Hematopoietic multipotent progenitor cell (in vitro differentiated cells): ENCODE results near the gene ZNF862. TPM values are rescaled to one million over a fixed set of nuclear protein-coding genes. Genes with fewer than 3 reads are reported as not detected.
"Not testable (repeated sequence)": the region's sequence is repeated elsewhere in the genome, so short reads cannot be mapped to it uniquely, and the experiment has no call there.

Experiments used
- DNase-seq, 3 donors: peaks; one replicate each; pipeline ENCODE4 v3.0.0-alpha.2; 2011 to 2015; ENCODE audit warnings: low read depth in 2 of 3, low spot score in 2 of 3
- total RNA-seq: library from RNA; depleted of rRNA; stranded (reverse); fragments of >200 nt; gene quantifications from one replicate; pipeline ENCODE4 v1.2.3, GENCODE V29; 2012

The ZNF862 gene
- total RNA-seq, 1 donor, result 21.8 TPM

DNA sequence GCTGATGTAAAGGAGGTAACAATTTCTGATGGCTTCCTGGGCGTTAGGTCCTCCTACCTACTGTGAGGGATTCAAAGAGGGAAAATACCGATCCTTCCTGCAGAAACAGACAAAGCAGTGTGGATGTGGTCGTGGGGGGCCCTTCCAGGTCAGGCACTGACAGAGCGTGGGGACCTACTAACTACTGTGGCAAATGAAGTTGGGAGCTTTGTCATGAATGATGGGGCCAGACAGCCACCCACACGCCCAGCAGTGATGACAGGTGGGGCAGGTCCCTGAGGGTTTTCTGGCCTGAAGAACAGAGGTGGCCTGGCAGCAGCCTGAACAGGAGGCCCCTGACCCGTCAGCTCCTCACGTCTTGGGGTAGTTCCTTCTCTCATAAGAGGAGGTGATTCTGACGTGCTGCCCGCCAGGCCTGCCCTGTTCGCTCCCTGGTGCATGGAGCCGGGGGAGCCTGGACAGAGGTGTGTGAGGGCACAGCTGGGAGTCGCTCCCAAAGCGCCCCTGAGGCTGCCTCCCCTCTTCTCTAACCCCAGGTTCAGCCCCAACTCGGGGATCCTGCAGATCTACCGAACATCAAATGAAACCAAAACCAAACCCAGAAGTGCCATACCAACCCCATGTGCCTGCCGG, 39.8 kb downstream of the ZNF862 start:
- DNase-seq, result no peak

DNA sequence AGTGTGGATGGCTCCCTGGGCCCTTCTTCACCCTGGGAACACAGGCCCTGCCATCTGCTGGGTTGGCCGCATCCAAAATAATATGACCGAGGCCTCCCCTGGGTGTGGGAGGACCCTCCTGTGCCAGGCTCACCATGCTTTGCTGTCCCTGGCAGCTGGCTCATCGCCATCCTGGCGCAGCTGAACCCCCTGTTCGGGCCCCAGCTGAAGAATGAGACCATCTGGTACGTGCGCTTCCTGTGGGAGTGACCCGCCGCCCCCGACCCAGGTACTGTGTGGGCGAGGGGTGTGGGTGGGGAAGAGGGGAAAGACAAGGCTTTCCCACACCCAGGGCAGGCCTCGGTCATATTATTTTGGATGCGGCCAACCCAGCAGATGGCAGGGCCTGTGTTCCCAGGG, 40.3 kb downstream of the ZNF862 start:
- no peak for DNase-seq

DNA sequence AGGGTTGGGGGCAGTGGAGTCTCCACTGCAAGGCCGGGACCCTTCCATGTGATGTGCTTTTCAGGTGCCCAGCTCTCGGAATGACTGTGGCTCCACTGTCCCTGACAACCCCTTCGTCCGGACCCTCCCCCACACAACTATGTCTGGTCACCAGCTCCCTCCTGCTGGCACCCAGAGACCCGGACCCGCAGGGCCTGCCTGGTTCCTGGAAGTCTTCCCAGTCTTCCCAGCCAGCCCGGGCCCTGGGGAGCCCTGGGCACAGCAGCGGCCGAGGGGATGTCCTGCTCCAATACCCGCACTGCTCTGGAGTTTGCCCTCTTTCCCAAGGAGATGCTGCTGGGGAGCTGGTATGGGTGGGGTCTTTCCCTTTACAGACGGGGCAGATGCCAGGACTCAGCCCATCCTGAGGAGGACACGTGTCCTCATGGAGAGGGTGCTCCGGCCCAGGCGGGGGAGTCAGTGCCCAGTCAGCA, 41.1 kb downstream of the ZNF862 start:
- no peak for DNase-seq

DNA sequence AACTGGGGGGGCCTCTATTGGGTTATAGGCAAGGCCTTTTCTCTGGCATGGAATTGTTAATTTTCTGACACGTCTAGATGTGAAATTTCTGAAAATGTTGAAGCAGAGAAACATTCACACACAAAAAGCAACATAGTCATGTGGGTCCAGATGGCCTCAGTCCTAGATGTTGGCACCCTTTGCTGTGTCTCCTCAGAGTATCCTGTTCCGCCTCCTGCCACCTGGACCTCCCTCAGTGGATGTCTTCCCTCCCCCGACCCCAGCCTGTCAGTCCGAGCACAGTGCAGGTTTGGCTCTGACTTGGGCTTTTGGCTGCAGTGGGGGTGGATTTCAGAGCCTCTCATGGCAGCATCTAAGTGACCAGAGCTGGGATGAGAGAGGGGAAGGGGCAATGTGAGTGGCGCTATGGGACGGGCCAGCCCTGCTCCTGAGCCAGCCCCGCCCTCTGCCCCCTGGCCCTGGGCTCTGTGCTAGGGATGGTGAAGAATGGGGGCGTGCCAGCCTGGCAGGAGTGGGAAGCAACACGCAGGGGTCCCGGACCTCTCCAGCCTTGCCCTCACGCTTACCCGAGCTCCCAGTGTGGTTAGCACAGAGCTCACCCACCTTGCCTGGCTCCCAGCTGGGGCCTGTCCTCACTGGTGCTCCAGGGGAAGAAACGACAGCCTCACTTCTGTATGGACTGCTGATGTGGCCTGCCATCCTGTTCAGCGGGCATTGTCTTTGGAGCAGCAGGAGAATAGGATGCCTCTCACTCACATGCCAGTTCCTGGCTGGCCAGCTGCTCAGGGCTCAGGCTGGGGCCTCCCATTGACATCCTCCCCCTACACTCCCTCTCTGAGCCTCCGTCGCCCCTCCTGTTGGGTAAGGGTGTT, 41.8 kb downstream of the ZNF862 start:
- DNase-seq, result no peak

DNA sequence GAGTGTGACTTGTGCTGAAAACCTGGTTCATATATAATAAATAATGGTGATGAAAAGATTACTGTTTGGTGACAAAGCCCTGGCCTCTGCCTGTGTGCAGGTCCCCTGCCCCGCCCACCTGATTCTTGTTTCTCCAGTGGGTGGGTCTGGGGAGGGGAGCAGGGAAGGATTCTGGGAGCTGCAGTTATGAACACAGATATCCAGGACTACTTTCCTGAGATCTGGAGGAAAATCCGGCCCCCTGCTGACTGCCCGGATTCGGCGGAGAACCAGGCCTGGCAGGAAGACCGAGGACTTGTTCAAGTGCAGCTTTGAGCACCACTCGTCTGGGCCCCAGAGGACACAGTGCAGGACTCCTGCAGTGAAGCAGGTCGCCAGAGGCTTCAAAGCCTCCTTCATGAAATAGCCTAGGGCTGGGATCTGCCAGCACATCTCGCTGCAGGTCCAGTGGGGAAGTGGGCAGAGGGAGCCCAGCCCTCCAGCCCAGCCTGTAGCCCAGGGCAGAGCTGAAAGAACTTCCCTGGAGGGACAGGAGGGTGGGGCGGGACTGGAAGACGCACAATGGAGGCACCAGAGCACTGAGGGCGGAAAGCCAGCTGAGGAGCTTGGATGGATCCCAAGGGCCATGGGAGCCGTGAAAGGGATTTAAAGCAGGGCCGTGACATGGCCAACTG, 42.6 kb downstream of the ZNF862 start:
- no peak for DNase-seq

DNA sequence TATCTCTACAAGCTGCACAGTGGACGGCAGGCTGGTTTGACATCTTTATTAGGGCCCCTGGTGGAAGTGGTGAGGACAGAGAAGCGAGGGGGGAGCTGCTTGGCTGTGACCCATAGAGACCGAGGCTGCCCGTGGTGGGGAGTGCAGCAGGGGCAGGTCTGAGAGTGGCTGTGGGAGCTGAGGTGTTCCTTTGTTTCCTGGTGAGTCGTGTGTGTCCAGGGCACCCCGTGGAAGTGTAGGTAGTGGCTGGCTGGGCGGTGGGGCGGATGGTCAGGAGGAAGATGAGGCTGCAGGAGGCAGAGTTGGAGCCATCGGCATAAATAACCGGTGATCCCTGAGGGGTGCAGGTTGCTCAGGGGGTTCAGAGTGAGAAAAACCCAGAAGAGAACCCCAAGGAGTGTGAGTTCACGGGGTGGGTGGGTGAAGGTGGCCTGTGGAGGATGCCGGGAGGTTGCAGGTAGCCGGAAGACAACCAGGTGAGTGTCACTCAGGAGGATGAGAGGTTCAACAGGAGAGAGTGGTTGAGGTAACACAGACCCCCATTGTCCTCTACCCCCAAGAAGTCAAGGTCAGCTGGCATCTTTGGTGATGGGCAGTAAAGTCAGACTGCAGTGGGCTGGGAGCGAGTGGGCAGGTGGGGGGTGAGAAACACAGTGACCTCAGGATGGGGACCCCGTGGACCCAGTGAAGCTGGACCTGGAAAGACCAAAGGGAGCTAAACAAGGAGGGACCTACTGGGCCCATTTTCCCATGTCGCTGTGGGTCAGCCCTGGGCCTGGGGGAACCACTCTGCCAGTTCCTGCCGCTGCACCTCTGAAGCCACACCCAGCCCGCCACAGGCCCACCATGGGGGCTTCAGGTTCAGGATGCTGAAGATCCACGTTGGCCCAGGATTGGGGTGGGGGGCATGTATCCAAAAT, 43.4 kb downstream of the ZNF862 start:
- DNase-seq, result no peak

DNA sequence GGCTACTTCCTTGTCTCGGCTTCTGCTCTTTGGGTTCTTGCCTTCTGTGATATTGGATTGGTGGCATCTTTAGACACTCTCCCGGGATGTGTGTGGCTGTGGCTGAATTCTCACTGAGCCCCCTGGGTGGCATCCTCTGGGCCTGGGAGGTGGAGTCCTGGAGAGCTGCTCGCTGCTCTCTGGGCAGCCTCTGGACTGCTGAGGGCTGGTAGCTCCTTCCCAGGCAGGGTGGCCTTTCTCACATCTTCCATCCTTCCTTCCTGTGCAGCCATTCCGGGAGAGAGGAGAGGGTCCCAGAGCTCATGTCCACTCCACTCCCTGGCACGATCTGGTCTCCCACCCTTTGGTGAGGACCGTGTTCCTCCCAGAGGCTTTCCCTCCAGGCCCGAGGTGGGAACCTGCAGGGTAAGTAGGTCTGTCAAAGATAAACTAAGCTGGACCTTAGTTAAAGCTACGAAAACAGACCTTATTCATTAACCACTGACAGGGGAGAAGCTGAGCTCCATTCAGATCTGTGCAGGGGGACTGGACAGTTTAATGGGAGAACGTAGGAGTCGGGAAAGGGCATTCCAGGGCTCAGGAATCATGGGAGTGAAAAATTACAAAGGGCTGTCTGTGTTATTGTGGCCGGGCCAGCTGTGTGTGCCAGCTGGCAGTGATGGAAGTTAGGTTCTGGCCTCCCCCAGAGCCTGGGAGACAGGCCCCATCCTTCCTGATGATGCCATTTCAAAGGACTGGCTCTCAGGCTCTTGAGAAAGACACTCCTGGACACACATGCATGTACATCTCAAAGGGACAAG, 44.3 kb downstream of the ZNF862 start:
- no peak for DNase-seq

DNA sequence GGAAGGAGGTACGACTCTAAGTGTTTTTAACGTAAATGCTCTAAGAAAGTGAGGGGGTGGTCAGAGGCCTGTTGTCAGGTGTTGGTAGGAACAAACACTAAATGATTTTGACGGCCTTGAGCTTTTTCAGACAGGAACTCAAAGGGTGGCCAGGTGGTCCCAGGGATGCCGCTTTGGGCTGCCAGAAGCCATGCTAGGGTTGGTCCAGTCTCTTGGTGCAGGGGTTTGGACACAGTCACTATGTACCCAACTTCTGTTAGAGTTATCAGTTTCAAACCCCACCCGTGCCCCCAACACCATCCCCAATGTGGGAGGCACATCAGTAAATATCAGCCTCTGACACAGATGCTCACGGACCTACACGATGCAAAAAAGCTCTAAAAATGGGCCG, 44.9 kb downstream of the ZNF862 start:
- no peak for DNase-seq

DNA sequence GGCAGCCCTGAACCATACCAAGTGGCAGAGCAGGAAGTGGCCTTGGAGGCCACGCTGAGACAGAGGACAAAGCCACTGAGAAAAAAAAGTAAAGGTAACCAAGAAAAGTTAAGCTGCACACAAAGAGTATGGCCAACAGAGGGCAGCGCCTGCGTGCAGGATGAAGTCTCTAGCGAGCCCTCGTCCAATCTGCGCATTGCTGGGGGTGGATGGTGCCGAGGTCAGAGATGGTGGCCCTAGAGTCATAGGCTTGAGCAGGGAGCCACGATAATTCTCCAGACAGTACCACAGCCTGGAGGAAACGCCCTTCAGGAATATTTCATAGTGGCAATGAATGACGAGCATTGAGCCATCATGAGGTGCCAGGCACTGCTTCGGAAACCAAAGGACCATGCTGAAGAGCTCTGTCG, 45.3 kb downstream of the ZNF862 start:
- DNase-seq, result peak in 2 of 3 donors; percentile 62 to 79

DNA sequence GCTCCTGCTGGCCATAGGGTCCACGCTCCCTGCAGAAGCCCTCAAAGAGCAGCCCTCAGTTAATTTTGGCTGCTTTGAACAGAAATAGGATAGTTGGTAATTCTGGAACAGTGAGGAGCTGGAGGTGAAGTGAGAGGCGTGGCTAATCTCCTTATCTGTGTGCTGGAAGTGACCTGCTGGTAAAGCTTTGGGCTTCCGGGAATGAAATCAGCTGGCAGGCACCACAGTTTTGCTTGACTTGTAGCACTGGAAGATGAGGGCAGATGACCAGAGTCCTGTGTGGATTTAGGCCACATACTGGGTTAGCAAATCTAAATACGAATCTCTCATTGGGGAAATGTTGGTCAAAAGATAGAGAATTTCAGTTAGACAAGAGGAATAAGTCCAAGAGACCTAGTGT, 45.8 kb downstream of the ZNF862 start:
- no peak for DNase-seq

DNA sequence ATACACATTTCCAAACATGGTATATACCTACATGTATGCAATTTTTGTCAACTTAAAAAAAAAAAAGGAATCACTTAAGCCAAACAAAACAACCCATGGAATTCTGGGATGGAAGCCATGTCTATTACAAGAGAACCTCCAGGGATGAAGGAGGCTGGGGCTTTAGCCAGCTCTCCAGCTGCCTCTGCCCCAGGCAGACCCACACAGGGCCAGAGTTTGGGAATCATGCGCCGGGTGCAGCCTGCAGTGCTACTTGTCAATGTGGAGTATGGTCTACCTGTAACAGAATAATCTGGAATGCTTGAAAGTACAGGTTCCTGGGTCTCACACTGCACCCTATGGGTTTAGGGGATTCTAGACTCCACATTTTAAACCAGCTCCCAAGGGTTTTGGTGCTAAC, 46.4 kb downstream of the ZNF862 start:
- DNase-seq, result no peak

DNA sequence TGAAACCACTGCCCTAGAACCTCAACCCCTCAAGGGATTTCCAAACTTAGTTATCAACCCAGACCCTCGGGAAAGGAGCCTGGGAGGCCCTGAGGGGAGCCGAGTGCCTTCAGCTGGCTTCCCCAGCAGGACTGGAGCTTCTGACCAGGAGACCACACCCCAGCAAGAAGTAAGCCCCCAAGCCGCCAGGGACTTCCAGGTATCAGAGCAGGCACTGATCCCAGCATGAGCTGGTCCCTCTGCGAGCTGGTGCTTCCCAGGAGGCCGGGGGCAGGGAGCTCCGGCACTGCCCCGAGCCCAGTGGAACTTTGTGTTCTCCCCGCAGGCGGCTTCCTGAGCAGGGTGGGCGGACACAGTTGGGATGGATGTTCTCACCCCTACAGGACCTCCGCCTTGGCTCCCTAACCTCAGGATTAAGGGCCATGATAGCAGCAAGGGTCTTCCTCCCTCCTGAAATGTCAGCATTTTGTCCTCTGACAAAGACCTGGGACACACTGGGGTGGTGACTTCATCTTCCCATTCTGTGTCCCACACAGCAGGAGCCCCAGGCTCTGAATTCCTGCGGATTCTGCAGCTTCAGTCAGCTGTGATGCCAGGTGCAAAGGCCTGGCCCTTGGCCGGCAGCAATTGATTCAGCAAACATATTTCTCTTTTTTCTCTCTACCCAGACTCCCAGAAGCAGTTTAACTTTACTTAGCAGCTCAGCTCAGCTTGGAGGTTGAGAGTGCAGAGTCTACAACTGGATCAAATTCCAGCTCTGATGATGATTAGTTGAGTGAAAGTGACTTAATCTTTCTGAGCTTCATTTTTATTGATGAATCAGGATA, 47.2 kb downstream of the ZNF862 start:
- no peak for DNase-seq

DNA sequence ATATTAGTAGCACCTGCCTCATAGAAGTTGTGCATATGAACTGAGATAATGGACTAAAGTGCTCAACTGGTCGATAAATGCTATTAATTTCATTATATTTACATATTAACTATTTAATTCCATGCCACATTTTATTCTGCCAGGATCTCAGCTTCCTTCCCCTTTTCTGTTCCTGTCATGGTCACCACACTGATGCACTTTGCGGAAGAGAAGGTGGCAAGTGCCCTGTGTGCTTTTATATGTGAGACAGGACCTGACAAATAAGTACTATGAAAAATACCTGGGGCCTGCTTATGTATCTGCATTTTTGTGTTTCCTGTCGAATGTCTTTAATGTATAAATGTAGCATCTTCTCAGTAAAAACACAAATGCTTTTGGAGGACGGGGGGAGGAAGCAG, 47.8 kb downstream of the ZNF862 start:
- peak in 1 of 3 donors; percentile 59 for DNase-seq

DNA sequence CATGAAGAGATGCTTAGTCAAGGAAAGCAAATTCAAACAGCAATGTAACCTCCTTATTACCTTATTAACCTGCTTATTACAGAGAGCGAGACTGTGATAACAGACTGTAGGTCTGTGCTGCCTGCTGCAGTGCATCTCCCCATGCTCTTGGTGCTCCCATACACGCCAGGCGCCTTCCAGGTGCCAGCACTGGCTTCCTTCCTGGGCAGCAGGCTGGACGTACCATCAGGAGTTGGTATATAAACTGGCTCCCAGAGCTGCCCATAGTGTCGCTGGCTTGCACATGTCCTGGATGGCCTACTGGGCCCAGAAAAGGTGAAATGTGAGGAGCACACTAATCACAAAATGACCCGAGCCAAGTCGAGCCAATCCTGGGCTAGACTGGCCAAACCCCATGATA, 49.1 kb downstream of the ZNF862 start:
- DNase-seq, result no peak

DNA sequence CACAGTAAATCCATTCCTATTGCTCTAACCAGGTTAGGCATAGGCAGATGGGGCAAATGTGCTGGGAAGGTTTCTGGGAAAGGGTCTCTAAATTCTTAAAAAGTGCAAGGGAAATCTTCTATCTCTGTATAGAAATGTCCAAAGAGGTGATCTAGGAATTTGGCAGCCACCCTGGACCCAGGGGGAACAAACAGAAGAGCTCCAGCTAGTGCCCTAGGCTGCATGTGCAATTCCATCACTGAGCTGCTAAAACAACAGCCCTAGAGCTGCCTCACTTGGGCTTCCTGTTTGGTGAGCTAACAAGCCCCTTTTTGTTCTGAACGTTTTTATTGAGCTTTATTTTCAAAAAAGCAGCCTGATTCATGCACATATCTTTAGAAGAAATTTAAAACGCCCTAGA, 52.5 kb downstream of the ZNF862 start:
- DNase-seq, result not testable (repeated sequence)

DNA sequence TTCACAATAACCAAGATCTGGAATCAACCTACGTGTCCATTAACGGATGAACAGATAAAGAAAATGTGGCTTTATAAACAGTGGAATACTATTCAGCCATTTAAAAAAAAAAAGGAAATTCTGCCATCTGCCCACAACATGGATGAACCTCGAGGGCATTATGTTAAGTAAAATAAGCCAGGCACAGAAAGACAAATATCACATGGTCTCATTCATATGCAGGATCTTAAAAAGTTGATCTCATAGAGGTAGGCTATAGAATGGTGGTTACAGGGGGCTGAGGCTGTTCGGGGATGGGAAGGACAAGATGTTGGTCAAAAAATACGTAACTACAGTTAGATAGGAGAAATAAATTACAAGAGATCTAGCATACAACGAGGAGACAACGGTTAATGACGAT, 56.8 kb downstream of the ZNF862 start:
- not testable (repeated sequence) for DNase-seq

DNA sequence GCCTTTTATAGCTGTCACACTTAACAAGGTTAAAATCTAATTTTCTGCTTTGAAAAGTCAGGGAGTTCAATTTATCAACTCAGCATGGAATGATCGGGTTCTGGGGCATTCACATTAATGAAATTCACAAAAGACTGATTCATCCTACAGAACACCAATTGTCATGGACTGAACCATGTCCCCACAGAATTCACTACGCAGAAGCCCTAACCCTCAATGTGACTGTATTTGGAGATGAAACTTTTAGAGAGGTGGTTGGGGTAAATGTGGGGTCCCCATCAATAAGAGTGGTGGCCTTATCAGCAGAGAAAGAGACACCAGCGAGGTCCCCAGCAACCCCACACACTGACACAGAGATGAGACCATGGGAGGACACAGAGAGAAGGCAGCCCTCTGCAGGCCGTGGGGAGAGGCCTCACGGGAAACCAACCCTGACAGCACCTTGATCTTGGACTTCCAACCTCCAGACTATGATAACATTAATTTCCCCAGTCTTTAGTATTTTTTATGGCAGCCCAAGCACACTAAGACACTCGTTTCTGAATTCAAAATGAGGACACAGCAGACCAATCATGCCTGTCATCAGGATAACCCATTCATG, 69.7 kb downstream of the ZNF862 start:
- not testable (repeated sequence) for DNase-seq

DNA sequence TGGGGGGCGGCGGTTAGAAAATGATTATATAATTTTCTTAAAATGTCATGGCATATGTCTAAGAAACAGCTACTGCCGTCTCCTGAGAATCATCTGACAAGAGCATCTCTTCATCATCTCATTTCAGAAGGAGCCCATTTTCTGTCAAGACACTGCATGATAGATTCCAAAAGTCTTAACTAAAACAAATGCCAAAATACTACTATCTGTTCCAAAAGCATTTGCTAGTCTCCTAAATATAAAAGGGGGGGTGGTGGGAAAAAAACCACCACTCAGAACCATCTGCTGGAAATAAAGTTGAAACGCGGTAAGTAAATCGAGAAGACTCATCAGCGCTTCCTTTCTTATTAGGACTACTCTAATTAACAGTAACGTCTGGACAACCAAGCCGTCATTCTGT, 72.0 kb downstream of the ZNF862 start:
- not testable (repeated sequence) for DNase-seq
